Psoas muscle (tissue), 8 donors: ENCODE data around the gene GPLD1. TPM values are rescaled to one million over a fixed set of nuclear protein-coding genes. Genes with fewer than 3 reads are reported as not detected.

Experiments
- ATAC-seq, 4 donors: fragments of 200-7000 bp; cut with Tn5 transposase; one replicate each; pipeline ENCODE4 v1.9.1; 2020; ENCODE audit warnings: moderate library complexity in 3 of 4, mild to moderate bottlenecking in 2 of 4
- DNase-seq, 2 donors: peaks; one replicate each; pipeline ENCODE4 v3.0.0-alpha.2; 2020
- H3K27ac ChIP-seq: fragments of 200-600 bp; one replicate; pipeline ENCODE4 v1.8.0; 2022
- H3K27me3 ChIP-seq, 3 donors: fragments of 200-600 bp in 1 of 3; one replicate each; pipeline versions ENCODE4 v1.6.1 to v1.8.0; 2013 to 2022; ENCODE audit warnings: low read length in 2 of 3, mild to moderate bottlenecking in 2 of 3, moderate library complexity in 1 of 3; ENCODE audit not compliant: insufficient read depth in 3 of 3
- H3K36me3 ChIP-seq, 2 donors: fragments of 200-600 bp in 1 of 2; one replicate each; pipeline versions ENCODE4 v1.6.1 to v1.8.0; 2013 to 2022; ENCODE audit warnings: low read depth in 1 of 2, mild to moderate bottlenecking in 1 of 2, moderate library complexity in 1 of 2; ENCODE audit not compliant: insufficient read depth in 1 of 2
- H3K4me1 ChIP-seq: fragments of 200-600 bp; one replicate; pipeline ENCODE4 v1.8.0; 2022
- H3K4me3 ChIP-seq: fragments of 200-600 bp; one replicate; pipeline ENCODE4 v1.8.0; 2022; ENCODE audit warnings: mild to moderate bottlenecking
- H3K9me3 ChIP-seq: fragments of 200-600 bp; one replicate; pipeline ENCODE4 v1.8.0; 2022
- CTCF ChIP-seq: fragments of 200-600 bp; IDR thresholded peaks from one replicate; pipeline ENCODE4 v1.8.0; 2022; ENCODE audit warnings: antibody characterized with exemption
- WGBS, 3 donors: extraction: QIAGEN DNeasy Blood & Tissue Kit; methylation state at CpG; one replicate each; pipeline versions ENCODE4 v1.1.6 to v1.1.7; 2013; 5-methylcytosine and 5-hydroxymethylcytosine counted together
- intact Hi-C, 2 donors: fragments of 100-400 bp; cut with DNase I; formaldehyde crosslinking; loops; one replicate each; pipeline versions ENCODE4 v1.11.0 to v1.14.2; 2022
- polyA plus RNA-seq, 3 donors: library from polyadenylated mRNA; stranded (reverse); fragments of 200-250 nt; gene quantifications; one replicate each; pipeline ENCODE4 v1.2.3, GENCODE V29; 2013
- total RNA-seq, 4 donors: library from RNA; stranded (reverse); fragmentation: NEBNext Ultra II Directional in 2 of 4; extraction: Animal tissue kit (Norgen Biotek cat#: 25700) in 2 of 4; gene quantifications; one replicate each; pipeline versions ENCODE4 v1.2.1 to v1.2.4, GENCODE V29; 2021 to 2023
- donor health status: healthy with polysubstance abuse.
- donor health status: DM: no; HTN: no; CAD: no; lungs with moderate emphysema.
- donor health status: Bipolar disorder and iron deficiency.
- donor health status: healthy.
- donor health status: DM: yes; HTN: yes; CAD: no.
- donor health status: DM: no; HTN: no; CAD: no.
- donor health status: DM: no; HTN: no; CAD: no.
- donor health status: DM: yes; HTN: yes; CAD: no.

GPLD1 gene
- total and polyA plus RNA-seq, 7 donors, result 0.25 to 1.1 (median 0.38) TPM

GRCh38 chr6:24439858-24440539 lies 49.4 kb downstream of the GPLD1 start:
- no peak for ATAC-seq

GRCh38 chr6:24436979-24437378 lies 52.4 kb downstream of the GPLD1 start:
- WGBS, 3 donors, result 90 to 94% (median 92%) methylated on average over 14 of the region's 14 CpGs
- TF ChIP-seq CTCF, result no peak
- H3K9me3 ChIP-seq, result no peaks in the 10 kb centered on the region
- ATAC-seq, result no peak
- no peak for DNase-seq
- intact Hi-C loops, result no loop called here
- H3K36me3 ChIP-seq, result peaks cover 5 to 20% of the 10 kb centered on the region in 2 donors
- H3K27me3 ChIP-seq, result no peaks in the 10 kb centered on the region
- H3K4me1 ChIP-seq, result peaks cover 5% of the 10 kb centered on the region
- no peak overlapping the region for H3K4me3 ChIP-seq
- H3K27ac ChIP-seq, result no peak overlapping the region

More at GRCh38 chr6:24439858-24440539, 49.4 kb downstream of the GPLD1 start:
- Histone ChIP-seq H3K27me3 (no peaks in the 10 kb centered on the region), H3K36me3 (peaks cover 2 to 4% of the 10 kb centered on the region in 2 donors), H3K4me3 (no peak overlapping the region), H3K4me1 (peaks cover 5% of the 10 kb centered on the region), H3K9me3 (no peaks in the 10 kb centered on the region), H3K27ac (no peak overlapping the region)
- DNase-seq, result no peak
- 92 to 93% (median 92%) methylated on average over 3 of the region's 3 CpGs for WGBS, 3 donors
- no peak for TF ChIP-seq CTCF
- intact Hi-C loops, result no loop called here

GRCh38 chr6:24432611-24433010 lies 56.8 kb downstream of the GPLD1 start:
- Histone ChIP-seq H3K4me3 (no peak overlapping the region), H3K27me3 (no peaks in the 10 kb centered on the region), H3K9me3 (no peaks in the 10 kb centered on the region), H3K36me3 (peaks cover 3 to 29% of the 10 kb centered on the region in 2 donors), H3K27ac (no peak overlapping the region), H3K4me1 (peaks cover 10% of the 10 kb centered on the region)
- 84 to 93% (median 92%) methylated on average over 9 of the region's 9 CpGs for WGBS, 3 donors
- TF ChIP-seq CTCF, result no peak
- intact Hi-C loops, result loop anchor here in 1 of 2 donors (5.0 kb wide), 1 partner anchor 90 kb away; no protein-coding TSS in a partner anchor
- DNase-seq, result no peak
- ATAC-seq, result no peak

GRCh38 chr6:24431045-24431451 lies 58.3 kb downstream of the GPLD1 start:
- intact Hi-C loops, result loop anchor here in 1 of 2 donors (5.0 kb wide), 1 partner anchor 91 kb away; no protein-coding TSS in a partner anchor

More at GRCh38 chr6:24431045-24431451, 58.3 kb downstream of the GPLD1 start:
- peak; percentile 68 for TF ChIP-seq CTCF
- 47 to 72% (median 56%) methylated on average over 1 of the region's 1 CpG for WGBS, 3 donors
- Histone ChIP-seq H3K4me3 (no peak overlapping the region), H3K4me1 (peaks cover 14% of the 10 kb centered on the region), H3K27me3 (no peaks in the 10 kb centered on the region), H3K36me3 (peaks cover 3 to 35% of the 10 kb centered on the region in 2 donors), H3K9me3 (no peaks in the 10 kb centered on the region), H3K27ac (no peak overlapping the region)
- no peak for DNase-seq
- peak; percentile 65 to 75 (median 68) for ATAC-seq
